ENCODE measurements around the gene PPP1R3G.

The PPP1R3G gene

DNA sequence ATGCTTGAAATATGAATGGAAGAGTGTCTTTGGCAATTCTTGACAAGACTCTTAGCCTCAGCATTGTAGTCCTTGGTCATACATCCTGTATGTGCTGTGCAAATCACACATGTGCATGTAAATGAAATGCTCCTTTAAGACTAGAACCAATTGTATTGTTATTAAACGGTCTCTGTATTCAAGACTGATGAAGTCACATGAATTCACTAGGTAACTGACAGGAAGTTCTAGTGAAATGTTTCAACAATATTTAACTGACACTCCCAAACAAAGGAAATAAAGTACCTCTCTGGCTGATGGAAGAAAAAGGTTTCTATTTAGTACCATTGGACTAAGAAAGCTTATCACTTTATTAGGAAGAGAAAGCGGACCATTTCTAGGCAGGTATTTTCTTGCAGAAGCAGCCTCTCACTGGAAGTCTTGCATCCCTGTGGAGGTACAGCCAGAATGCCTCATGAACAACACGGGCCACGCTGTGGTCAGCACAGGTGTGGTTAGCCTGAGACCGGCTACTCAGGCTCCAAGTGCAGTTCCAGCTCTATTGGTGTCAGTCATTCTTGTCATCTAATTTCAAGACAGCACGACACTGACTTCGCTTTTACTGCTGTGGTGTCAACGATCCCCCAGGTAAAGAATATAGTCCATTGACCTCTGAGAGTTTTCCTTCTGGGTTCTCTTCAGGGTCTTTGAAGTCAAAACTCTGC is 17.3 kb downstream of the PPP1R3G start:
- Histone ChIP-seq H3K79me2 (ENCODE audit: control insufficient read depth, insufficient read depth, low read length, poor library complexity) (no peaks in the 10 kb centered on the region), H2AFZ (ENCODE audit: insufficient read depth, low read length, poor library complexity) (no peak overlapping the region), H3K23ac (ENCODE audit: low read length) (no peak overlapping the region), H3K27me3 (ENCODE audit: insufficient read depth, low read length) (no peaks in the 10 kb centered on the region), H3K27ac (ENCODE audit: low read depth, low read length) (no peak overlapping the region), H4K91ac (ENCODE audit: low read depth, low read length) (no peak overlapping the region), H3K36me3 (ENCODE audit: control insufficient read depth in 1 of 2, insufficient read depth in 2 of 2, low read length in 2 of 2) (peaks cover 0 to 1% of the 10 kb centered on the region in 2 experiments), H2BK5ac (ENCODE audit: low read depth, low read length, poor library complexity) (no peak overlapping the region), H3K79me1 (ENCODE audit: low read length) (no peaks in the 10 kb centered on the region), H2BK120ac (ENCODE audit: insufficient read depth, low read length, poor library complexity) (no peak overlapping the region), H3K14ac (ENCODE audit: low read length) (no peak overlapping the region), H3K9ac (ENCODE audit: low read length) (no peak overlapping the region), H4K12ac (ENCODE audit: low read depth, low read length) (no peak overlapping the region), H3K4me2 (ENCODE audit: low read length) (no peak overlapping the region), H3K18ac (ENCODE audit: low read length) (no peak overlapping the region), H4K8ac (ENCODE audit: low read depth, low read length) (no peak overlapping the region), H3K4me3 (ENCODE audit: low read depth, low read length) (no peak overlapping the region), H2BK12ac (ENCODE audit: low read length) (no peak overlapping the region), H3K4me1 (ENCODE audit: control insufficient read depth in 1 of 2, insufficient read depth in 2 of 2, low read length in 2 of 2) (no peaks in the 10 kb centered on the region), H2AK5ac (ENCODE audit: low read length) (no peak overlapping the region), H3K4ac (ENCODE audit: low read depth, low read length) (no peak overlapping the region), H3K9me3 (ENCODE audit: insufficient read depth, low read depth, low read length) (peaks cover 2% of the 10 kb centered on the region)
- no CpG with 5 or more reads among the region's 8 CpGs for WGBS (ENCODE audit: extremely low coverage, insufficient coverage, insufficient read length)
- DNase-seq: no peak

DNA sequence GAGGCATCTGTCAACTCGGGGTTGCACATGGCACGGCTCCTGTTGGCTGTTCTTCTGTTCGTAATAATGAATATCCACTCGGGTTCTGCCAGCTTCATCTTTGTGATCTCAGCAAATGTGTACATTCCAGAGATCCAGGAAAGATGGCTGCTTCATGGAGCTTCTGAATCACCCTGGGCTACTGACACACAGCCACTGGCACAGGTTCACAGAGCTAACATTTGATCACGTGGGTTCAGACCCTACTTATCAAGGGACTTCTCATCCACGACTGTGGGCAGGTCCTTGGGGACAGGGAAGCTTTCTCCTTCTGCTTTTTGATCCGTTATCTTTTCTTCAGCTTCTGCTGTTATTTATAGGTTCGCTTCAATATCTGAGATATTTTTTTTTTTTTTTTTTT is 18.1 kb downstream of the PPP1R3G start:
- no peaks in the 10 kb centered on the region for H3K4me1 ChIP-seq (ENCODE audit: control insufficient read depth in 1 of 2, insufficient read depth in 2 of 2, low read length in 2 of 2)
- no peak overlapping the region for H3K23ac ChIP-seq (ENCODE audit: low read length)
- no peak overlapping the region for H3K27ac ChIP-seq (ENCODE audit: low read depth, low read length)
- H3K79me1 ChIP-seq (ENCODE audit: low read length): no peaks in the 10 kb centered on the region
- H2BK120ac ChIP-seq (ENCODE audit: insufficient read depth, low read length, poor library complexity): no peak overlapping the region
- no peak overlapping the region for H2AK5ac ChIP-seq (ENCODE audit: low read length)
- no peak overlapping the region for H3K9ac ChIP-seq (ENCODE audit: low read length)
- WGBS (ENCODE audit: extremely low coverage, insufficient coverage, insufficient read length): no CpG with 5 or more reads among the region's 8 CpGs
- no peak overlapping the region for H2BK12ac ChIP-seq (ENCODE audit: low read length)
- H3K9me3 ChIP-seq (ENCODE audit: insufficient read depth, low read depth, low read length): peaks cover 2% of the 10 kb centered on the region
- H3K79me2 ChIP-seq (ENCODE audit: control insufficient read depth, insufficient read depth, low read length, poor library complexity): no peaks in the 10 kb centered on the region
- no peaks in the 10 kb centered on the region for H3K27me3 ChIP-seq (ENCODE audit: insufficient read depth, low read length)
- H4K91ac ChIP-seq (ENCODE audit: low read depth, low read length): no peak overlapping the region
- H3K4ac ChIP-seq (ENCODE audit: low read depth, low read length): no peak overlapping the region
- peaks cover 0 to 2% of the 10 kb centered on the region in 2 experiments for H3K36me3 ChIP-seq (ENCODE audit: control insufficient read depth in 1 of 2, insufficient read depth in 2 of 2, low read length in 2 of 2)
- H4K8ac ChIP-seq (ENCODE audit: low read depth, low read length): no peak overlapping the region
- H2AFZ ChIP-seq (ENCODE audit: insufficient read depth, low read length, poor library complexity): no peak overlapping the region
- no peak overlapping the region for H3K18ac ChIP-seq (ENCODE audit: low read length)
- DNase-seq: no peak
- H3K14ac ChIP-seq (ENCODE audit: low read length): no peak overlapping the region
- no peak overlapping the region for H3K4me3 ChIP-seq (ENCODE audit: low read depth, low read length)
- no peak overlapping the region for H4K12ac ChIP-seq (ENCODE audit: low read depth, low read length)
- no peak overlapping the region for H3K4me2 ChIP-seq (ENCODE audit: low read length)
- H2BK5ac ChIP-seq (ENCODE audit: low read depth, low read length, poor library complexity): no peak overlapping the region

DNA sequence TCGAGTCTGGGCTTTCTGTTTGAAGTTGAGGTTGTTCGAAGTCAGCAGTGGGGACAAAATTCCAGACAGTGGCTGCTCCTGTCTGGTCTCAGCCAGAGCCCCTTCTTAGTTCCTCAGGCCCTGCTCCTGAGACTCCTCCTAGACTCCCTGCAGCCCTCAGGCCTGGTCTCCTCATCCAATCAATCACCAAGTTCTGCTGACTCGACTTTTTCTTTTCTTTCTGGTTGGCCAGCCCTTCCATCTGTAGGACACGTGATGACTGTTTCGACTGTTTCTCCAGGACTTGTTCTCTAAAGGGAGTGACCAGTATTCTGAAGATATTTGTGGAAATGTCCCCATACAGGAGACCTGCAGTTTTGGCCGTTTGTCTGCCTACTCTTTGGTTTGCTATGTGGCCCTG is 19.5 kb downstream of the PPP1R3G start:
- H3K4me1 ChIP-seq (ENCODE audit: control insufficient read depth in 1 of 2, insufficient read depth in 2 of 2, low read length in 2 of 2): no peaks in the 10 kb centered on the region
- no peak overlapping the region for H2BK5ac ChIP-seq (ENCODE audit: low read depth, low read length, poor library complexity)
- H3K27ac ChIP-seq (ENCODE audit: low read depth, low read length): no peak overlapping the region
- WGBS (ENCODE audit: extremely low coverage, insufficient coverage, insufficient read length): no CpG with 5 or more reads among the region's 6 CpGs
- no peak for DNase-seq
- no peak overlapping the region for H4K8ac ChIP-seq (ENCODE audit: low read depth, low read length)
- H3K4me2 ChIP-seq (ENCODE audit: low read length): no peak overlapping the region
- no peak overlapping the region for H3K4me3 ChIP-seq (ENCODE audit: low read depth, low read length)
- H3K18ac ChIP-seq (ENCODE audit: low read length): no peak overlapping the region
- H3K23ac ChIP-seq (ENCODE audit: low read length): no peak overlapping the region
- no peaks in the 10 kb centered on the region for H3K27me3 ChIP-seq (ENCODE audit: insufficient read depth, low read length)
- no peak overlapping the region for H3K4ac ChIP-seq (ENCODE audit: low read depth, low read length)
- H2AFZ ChIP-seq (ENCODE audit: insufficient read depth, low read length, poor library complexity): no peak overlapping the region
- H2BK120ac ChIP-seq (ENCODE audit: insufficient read depth, low read length, poor library complexity): no peak overlapping the region
- H2AK5ac ChIP-seq (ENCODE audit: low read length): no peak overlapping the region
- H4K91ac ChIP-seq (ENCODE audit: low read depth, low read length): no peak overlapping the region
- no peak overlapping the region for H3K14ac ChIP-seq (ENCODE audit: low read length)
- no peak overlapping the region for H4K12ac ChIP-seq (ENCODE audit: low read depth, low read length)
- no peak overlapping the region for H3K9ac ChIP-seq (ENCODE audit: low read length)
- peaks cover 0 to 2% of the 10 kb centered on the region in 2 experiments for H3K36me3 ChIP-seq (ENCODE audit: control insufficient read depth in 1 of 2, insufficient read depth in 2 of 2, low read length in 2 of 2)
- H2BK12ac ChIP-seq (ENCODE audit: low read length): no peak overlapping the region
- peaks cover 2% of the 10 kb centered on the region for H3K9me3 ChIP-seq (ENCODE audit: insufficient read depth, low read depth, low read length)
- no peaks in the 10 kb centered on the region for H3K79me1 ChIP-seq (ENCODE audit: low read length)
- H3K79me2 ChIP-seq (ENCODE audit: control insufficient read depth, insufficient read depth, low read length, poor library complexity): no peaks in the 10 kb centered on the region

DNA sequence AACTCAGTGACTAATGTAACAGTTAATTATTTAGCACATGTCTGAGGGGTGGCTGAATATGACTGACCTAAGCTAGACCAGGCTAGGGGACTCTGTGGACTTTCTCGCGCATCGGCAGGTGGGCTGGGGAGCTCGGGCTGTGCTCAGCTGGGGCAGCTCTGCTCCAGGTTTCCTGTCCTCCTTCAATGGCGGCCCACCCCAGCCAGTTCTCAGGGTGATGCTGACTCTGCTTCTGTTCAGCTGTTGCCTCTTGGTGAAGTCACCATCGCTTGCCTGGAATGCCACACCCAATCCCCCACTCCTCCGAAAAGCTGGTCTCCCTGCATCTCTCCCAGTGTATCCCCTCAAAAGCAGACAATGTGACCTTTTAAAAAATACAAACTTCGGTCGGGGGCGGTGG is 20.0 kb downstream of the PPP1R3G start:
- no CpG with 5 or more reads among the region's 10 CpGs for WGBS (ENCODE audit: extremely low coverage, insufficient coverage, insufficient read length)
- H3K27ac ChIP-seq (ENCODE audit: low read depth, low read length): no peak overlapping the region

More for the DNA sequence above, 20.0 kb downstream of the PPP1R3G start:
- Histone ChIP-seq H3K18ac (ENCODE audit: low read length) (no peak overlapping the region), H3K4ac (ENCODE audit: low read depth, low read length) (no peak overlapping the region), H3K4me3 (ENCODE audit: low read depth, low read length) (no peak overlapping the region), H3K9ac (ENCODE audit: low read length) (no peak overlapping the region), H3K4me1 (ENCODE audit: control insufficient read depth in 1 of 2, insufficient read depth in 2 of 2, low read length in 2 of 2) (no peaks in the 10 kb centered on the region), H2BK120ac (ENCODE audit: insufficient read depth, low read length, poor library complexity) (no peak overlapping the region), H3K9me3 (ENCODE audit: insufficient read depth, low read depth, low read length) (no peaks in the 10 kb centered on the region), H2BK5ac (ENCODE audit: low read depth, low read length, poor library complexity) (no peak overlapping the region), H3K27me3 (ENCODE audit: insufficient read depth, low read length) (no peaks in the 10 kb centered on the region), H3K23ac (ENCODE audit: low read length) (no peak overlapping the region), H3K4me2 (ENCODE audit: low read length) (no peak overlapping the region), H2AK5ac (ENCODE audit: low read length) (no peak overlapping the region), H2AFZ (ENCODE audit: insufficient read depth, low read length, poor library complexity) (no peak overlapping the region), H3K79me1 (ENCODE audit: low read length) (no peaks in the 10 kb centered on the region), H2BK12ac (ENCODE audit: low read length) (no peak overlapping the region), H4K8ac (ENCODE audit: low read depth, low read length) (no peak overlapping the region), H4K91ac (ENCODE audit: low read depth, low read length) (no peak overlapping the region), H3K36me3 (ENCODE audit: control insufficient read depth in 1 of 2, insufficient read depth in 2 of 2, low read length in 2 of 2) (peaks cover 0 to 2% of the 10 kb centered on the region in 2 experiments), H4K12ac (ENCODE audit: low read depth, low read length) (no peak overlapping the region), H3K79me2 (ENCODE audit: control insufficient read depth, insufficient read depth, low read length, poor library complexity) (no peaks in the 10 kb centered on the region), H3K14ac (ENCODE audit: low read length) (no peak overlapping the region)
- DNase-seq: no peak

Measured in trophoblast cell (in vitro differentiated cells and primary cell).